ENCODE results near the gene PPM1D. TPM values are rescaled to one million over a fixed set of nuclear protein-coding genes. Genes with fewer than 3 reads are reported as not detected.

Gene PPM1D
- total RNA-seq, 1 experiment from 2014 or later = 17.9 TPM

GRCh38 chr17:60645918-60646523, 46.0 kb downstream of the PPM1D start:
- Histone ChIP-seq H3K27me3 (replicated peaks; ENCODE audit: control insufficient read depth, insufficient read depth, low read length) (no peaks in the 10 kb centered on the region), H3K36me3 (ENCODE audit: control insufficient read depth, insufficient read depth, low read length) (no peaks in the 10 kb centered on the region), H3K4me1 (peaks cover 5% of the 10 kb centered on the region; the same call in 1 of the 2 replicates), H3K4me3 (ENCODE audit: low read depth, low read length) (no peak overlapping the region), H3K9me3 (no peaks in the 10 kb centered on the region)
- no TSS peak for BruUV-seq (replicated peaks)
- no peaks in the 10 kb centered on the region for H3K9me3 Mint-ChIP-seq (ENCODE audit: unreplicated experiment)
- H3K4me1 Mint-ChIP-seq (ENCODE audit: low read depth, unreplicated experiment) = no peaks in the 10 kb centered on the region
- intact Hi-C loops (cut with micrococcal nuclease; ENCODE audit: unreplicated experiment) = no loop called here
- no peak overlapping the region for H3K4me3 Mint-ChIP-seq (ENCODE audit: unreplicated experiment)
- TF ChIP-seq CTCF (IDR thresholded peaks at IDR 0.05; ENCODE audit: insufficient read depth in 1 of 2, low read depth in 1 of 2, low read length in 1 of 2, severe bottlenecking in 1 of 2, unreplicated experiment in 1 of 2) = no peak
- ChIA-PET POLR2A (no interaction called here), CTCF (no interaction called here)
- no peak overlapping the region for H3K27ac Mint-ChIP-seq (ENCODE audit: unreplicated experiment)
- peaks cover 22% of the 10 kb centered on the region for H3K36me3 Mint-ChIP-seq (ENCODE audit: insufficient read depth, unreplicated experiment)
- no peak for DNase-seq
- H3K27me3 Mint-ChIP-seq (ENCODE audit: insufficient read depth, unreplicated experiment) = no peaks in the 10 kb centered on the region

GRCh38 chr17:60646701-60647100, 46.7 kb downstream of the PPM1D start:
- Histone ChIP-seq H3K36me3 (ENCODE audit: control insufficient read depth, insufficient read depth, low read length) (no peaks in the 10 kb centered on the region), H3K27me3 (replicated peaks; ENCODE audit: control insufficient read depth, insufficient read depth, low read length) (no peaks in the 10 kb centered on the region), H3K4me1 (peaks cover 5% of the 10 kb centered on the region; the same call in 1 of the 2 replicates), H3K4me3 (ENCODE audit: low read depth, low read length) (no peak overlapping the region), H3K9me3 (no peaks in the 10 kb centered on the region)
- intact Hi-C loops (cut with micrococcal nuclease; ENCODE audit: unreplicated experiment) = no loop called here
- no peak for DNase-seq
- POLR2A ChIA-PET = no interaction called here
- CTCF ChIA-PET = no interaction called here
- Mint-ChIP-seq H3K4me1 (ENCODE audit: low read depth, unreplicated experiment) (no peaks in the 10 kb centered on the region), H3K9me3 (ENCODE audit: unreplicated experiment) (no peaks in the 10 kb centered on the region), H3K27ac (ENCODE audit: unreplicated experiment) (no peak overlapping the region), H3K36me3 (ENCODE audit: insufficient read depth, unreplicated experiment) (peaks cover 24% of the 10 kb centered on the region), H3K4me3 (ENCODE audit: unreplicated experiment) (no peak overlapping the region), H3K27me3 (ENCODE audit: insufficient read depth, unreplicated experiment) (no peaks in the 10 kb centered on the region)
- BruUV-seq (replicated peaks) = no TSS peak
- TF ChIP-seq CTCF (IDR thresholded peaks at IDR 0.05; ENCODE audit: insufficient read depth in 1 of 2, low read depth in 1 of 2, low read length in 1 of 2, severe bottlenecking in 1 of 2, unreplicated experiment in 1 of 2) = no peak

- BruUV-seq (replicated peaks) = no TSS peak
- Mint-ChIP-seq H3K4me1 (ENCODE audit: low read depth, unreplicated experiment) (no peaks in the 10 kb centered on the region), H3K36me3 (ENCODE audit: insufficient read depth, unreplicated experiment) (peaks cover 25% of the 10 kb centered on the region), H3K4me3 (ENCODE audit: unreplicated experiment) (no peak overlapping the region), H3K9me3 (ENCODE audit: unreplicated experiment) (no peaks in the 10 kb centered on the region), H3K27me3 (ENCODE audit: insufficient read depth, unreplicated experiment) (no peaks in the 10 kb centered on the region), H3K27ac (ENCODE audit: unreplicated experiment) (no peak overlapping the region)
- CTCF ChIA-PET = interaction anchor here (0.7 kb wide), 1 partner anchor 360 kb away, joined by 3 read pairs; no protein-coding TSS in a partner anchor
- no peak for TF ChIP-seq CTCF (IDR thresholded peaks at IDR 0.05; ENCODE audit: insufficient read depth in 1 of 2, low read depth in 1 of 2, low read length in 1 of 2, severe bottlenecking in 1 of 2, unreplicated experiment in 1 of 2)
- intact Hi-C loops (cut with micrococcal nuclease; ENCODE audit: unreplicated experiment) = no loop called here
- no peak for DNase-seq
- H3K27me3 ChIP-seq (replicated peaks; ENCODE audit: control insufficient read depth, insufficient read depth, low read length) = no peaks in the 10 kb centered on the region
- H3K4me3 ChIP-seq (ENCODE audit: low read depth, low read length) = no peak overlapping the region
- peaks cover 5% of the 10 kb centered on the region; the same call in 1 of the 2 replicates for H3K4me1 ChIP-seq
- H3K9me3 ChIP-seq = no peaks in the 10 kb centered on the region
- POLR2A ChIA-PET = no interaction called here
- H3K36me3 ChIP-seq (ENCODE audit: control insufficient read depth, insufficient read depth, low read length) = no peaks in the 10 kb centered on the region
These were observed 47.7 kb downstream of the PPM1D start for GRCh38 chr17:60647705-60648104.
